Lower lobe of right lung (tissue), 2 donors: ENCODE data around the gene TSSK2. TPM values are rescaled to one million over a fixed set of nuclear protein-coding genes. Genes with fewer than 3 reads are reported as not detected.

Experiments used
- ATAC-seq, 2 donors: fragments of 200-7000 bp; cut with Tn5 transposase; one replicate each; pipeline ENCODE4 v1.9.1; 2020 to 2022; ENCODE audit warnings: mild to moderate bottlenecking in 2 of 2, moderate library complexity in 2 of 2
- DNase-seq: peaks from one replicate; pipeline ENCODE4 v3.0.0-alpha.2; 2020
- H3K27ac ChIP-seq: fragments of 200-600 bp; one replicate; pipeline ENCODE4 v1.8.0; 2022
- H3K27me3 ChIP-seq: fragments of 200-600 bp; one replicate; pipeline ENCODE4 v1.8.0; 2022; ENCODE audit warnings: low read depth
- H3K36me3 ChIP-seq: fragments of 200-600 bp; one replicate; pipeline ENCODE4 v1.8.0; 2022; ENCODE audit warnings: mild to moderate bottlenecking
- H3K4me1 ChIP-seq: fragments of 200-600 bp; one replicate; pipeline ENCODE4 v1.8.0; 2022
- H3K4me3 ChIP-seq: fragments of 200-600 bp; one replicate; pipeline ENCODE4 v1.8.0; 2022; ENCODE audit warnings: mild to moderate bottlenecking
- H3K9me3 ChIP-seq: fragments of 200-600 bp; one replicate; pipeline ENCODE4 v1.8.0; 2022
- CTCF ChIP-seq: fragments of 200-600 bp; IDR thresholded peaks from one replicate; pipeline ENCODE4 v1.8.0; 2022; ENCODE audit warnings: antibody characterized with exemption, mild to moderate bottlenecking
- intact Hi-C: fragments of 100-400 bp; cut with DNase I; formaldehyde crosslinking; loops from one replicate; pipeline ENCODE4 v1.11.0; 2022
- total RNA-seq: library from RNA; stranded (reverse); fragmentation: NEBNext Ultra II Directional; extraction: Animal tissue kit (Norgen Biotek cat#: 25700); gene quantifications from one replicate; pipeline ENCODE4 v1.2.1, GENCODE V29; 2021
- donor health status: DM: no; HTN: yes; CAD: no; lungs with severe emphysema.

TSSK2 gene
- total RNA-seq, 1 donor from 2014 or later, result not detected

GRCh38 chr22:19117111-19117512, 14.0 kb upstream of the TSSK2 start:
- Histone ChIP-seq H3K4me3 (no peak overlapping the region), H3K27me3 (no peaks in the 10 kb centered on the region), H3K27ac (no peak overlapping the region), H3K36me3 (peaks cover 10% of the 10 kb centered on the region), H3K9me3 (no peaks in the 10 kb centered on the region), H3K4me1 (peaks cover 67% of the 10 kb centered on the region)
- no peak for DNase-seq
- TF ChIP-seq CTCF, result no peak
- intact Hi-C loops, result no loop called here
- ATAC-seq, result peak; percentile 2 to 13

GRCh38 chr22:19118329-19118880, 12.7 kb upstream of the TSSK2 start:
- intact Hi-C loops, result no loop called here
- Histone ChIP-seq H3K36me3 (peaks cover 10% of the 10 kb centered on the region), H3K4me3 (no peak overlapping the region), H3K27ac (no peak overlapping the region), H3K9me3 (no peaks in the 10 kb centered on the region), H3K4me1 (peaks cover 73% of the 10 kb centered on the region), H3K27me3 (no peaks in the 10 kb centered on the region)
- no peak for ATAC-seq
- no peak for DNase-seq
- TF ChIP-seq CTCF, result no peak

GRCh38 chr22:19119949-19120348, 11.2 kb upstream of the TSSK2 start:
- Histone ChIP-seq H3K36me3 (peaks cover 10% of the 10 kb centered on the region), H3K9me3 (no peaks in the 10 kb centered on the region), H3K4me3 (peak overlapping the region; percentile 68), H3K27ac (peak overlapping the region; percentile 95), H3K27me3 (no peaks in the 10 kb centered on the region), H3K4me1 (peaks cover 68% of the 10 kb centered on the region)
- no peak for ATAC-seq
- intact Hi-C loops, result no loop called here
- DNase-seq, result no peak
- no peak for TF ChIP-seq CTCF

GRCh38 chr22:19120829-19121630, 10.1 kb upstream of the TSSK2 start:
- Histone ChIP-seq H3K4me3 (peak overlapping the region; percentile 68), H3K27me3 (no peaks in the 10 kb centered on the region), H3K9me3 (no peaks in the 10 kb centered on the region), H3K27ac (peak overlapping the region; percentile 95), H3K36me3 (peaks cover 10% of the 10 kb centered on the region), H3K4me1 (peaks cover 57% of the 10 kb centered on the region)
- ATAC-seq (peak; percentile 64 to 76), DNase-seq (peak; percentile 76)
- no peak for TF ChIP-seq CTCF
- intact Hi-C loops, result no loop called here

- Histone ChIP-seq H3K4me3 (peak overlapping the region; percentile 68), H3K27ac (peak overlapping the region; percentile 95), H3K36me3 (peaks cover 10% of the 10 kb centered on the region), H3K4me1 (peaks cover 51% of the 10 kb centered on the region), H3K9me3 (no peaks in the 10 kb centered on the region), H3K27me3 (no peaks in the 10 kb centered on the region)
- no peak for TF ChIP-seq CTCF
- intact Hi-C loops, result no loop called here
- DNase-seq (peak; percentile 76), ATAC-seq (peak; percentile 56 to 66)
Observed at GRCh38 chr22:19121631-19122142, 9.4 kb upstream of the TSSK2 start.
